Mesodermal cell (in vitro differentiated cells): ENCODE measurements around the gene RBP7.
A peak's percentile ranks its signal among the peaks of the same experiment; 100 is the strongest.

ENCODE experiments used
- H3K27ac ChIP-seq: 2 replicates; pipeline ENCODE4 v1.7.0; 2013; ENCODE audit warnings: mild to moderate bottlenecking, low read depth, low read length, moderate library complexity; ENCODE audit not compliant: severe bottlenecking
- H3K36me3 ChIP-seq: 2 replicates; pipeline ENCODE4 v1.7.1; 2013; ENCODE audit warnings: mild to moderate bottlenecking, low read length, moderate library complexity; ENCODE audit not compliant: control insufficient read depth, insufficient read depth
- H3K4me1 ChIP-seq: one replicate; pipeline ENCODE4 v1.7.1; 2013; ENCODE audit warnings: mild to moderate bottlenecking, low read length; ENCODE audit not compliant: insufficient read depth, control insufficient read depth, poor library complexity, severe bottlenecking
- H3K4me3 ChIP-seq: 2 replicates; pipeline ENCODE4 v1.7.0; 2013; ENCODE audit warnings: low read length, control low read depth, mild to moderate bottlenecking; ENCODE audit not compliant: insufficient read depth, poor library complexity, severe bottlenecking; ENCODE audit errors: extremely low read depth
- H3K9me3 ChIP-seq: 2 replicates; pipeline ENCODE4 v1.7.1; 2013; ENCODE audit warnings: mild to moderate bottlenecking, low read length, moderate library complexity; ENCODE audit not compliant: control insufficient read depth
- WGBS, 2 experiments: methylation state at CpG; one replicate each; pipeline ENCODE4 v1.1.5; 2013; ENCODE audit warnings: missing lambda C conversion rate in 2 of 2; ENCODE audit not compliant: insufficient coverage in 2 of 2; 5-methylcytosine and 5-hydroxymethylcytosine counted together

RBP7 gene

DNA sequence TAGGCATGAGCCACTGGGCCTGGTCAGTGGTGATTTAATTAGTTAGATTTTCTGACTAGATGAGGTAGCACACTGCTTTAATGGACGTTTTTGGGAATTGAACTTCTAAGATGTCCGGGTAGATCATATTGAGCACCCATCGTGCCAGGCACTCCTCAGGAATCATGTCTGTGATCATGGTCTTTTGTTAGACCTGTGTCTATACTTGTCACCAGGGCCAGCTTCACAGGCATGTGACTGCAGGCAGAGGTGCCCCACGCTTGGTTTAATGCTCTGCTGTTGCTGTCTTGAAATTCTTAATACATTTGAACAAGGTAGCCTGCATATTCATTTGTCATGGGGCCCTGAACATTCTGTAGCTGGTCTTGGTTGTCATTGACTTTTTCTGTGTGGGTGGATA is 55.3 kb downstream of the RBP7 start:
- no peak overlapping the region for H3K4me3 ChIP-seq
- WGBS, 2 experiments, result 87 to 88% methylated on average over 4 of the region's 4 CpGs
- peaks cover 27% of the 10 kb centered on the region for H3K36me3 ChIP-seq
- H3K9me3 ChIP-seq, result no peaks in the 10 kb centered on the region
- peaks cover 16% of the 10 kb centered on the region for H3K4me1 ChIP-seq
- no peak overlapping the region for H3K27ac ChIP-seq

DNA sequence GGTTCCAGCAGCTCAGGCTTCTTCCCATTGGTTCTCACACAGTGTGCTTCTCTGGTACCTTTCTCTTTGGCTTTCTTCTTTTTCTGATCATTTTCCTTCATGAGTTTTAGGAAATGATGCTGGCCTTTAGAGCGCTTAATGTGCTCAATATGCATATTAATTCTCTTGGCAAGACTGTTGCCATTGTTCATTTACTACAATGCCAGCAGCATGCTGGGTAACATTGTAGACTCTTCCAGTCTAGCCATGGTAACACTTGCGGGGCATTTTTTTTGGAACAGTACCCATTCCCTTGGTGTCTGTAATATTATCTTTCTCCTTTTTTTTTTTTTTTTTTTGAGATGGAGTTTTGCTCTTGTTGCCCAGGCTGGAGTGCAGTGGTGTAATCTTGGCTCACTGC is 57.4 kb downstream of the RBP7 start:
- WGBS, 2 experiments, result 91 to 100% methylated on average over 1 of the region's 2 CpGs
- H3K4me1 ChIP-seq, result peaks cover 23% of the 10 kb centered on the region
- H3K36me3 ChIP-seq, result peaks cover 23% of the 10 kb centered on the region
- H3K27ac ChIP-seq, result no peak overlapping the region
- no peak overlapping the region for H3K4me3 ChIP-seq
- H3K9me3 ChIP-seq, result no peaks in the 10 kb centered on the region

DNA sequence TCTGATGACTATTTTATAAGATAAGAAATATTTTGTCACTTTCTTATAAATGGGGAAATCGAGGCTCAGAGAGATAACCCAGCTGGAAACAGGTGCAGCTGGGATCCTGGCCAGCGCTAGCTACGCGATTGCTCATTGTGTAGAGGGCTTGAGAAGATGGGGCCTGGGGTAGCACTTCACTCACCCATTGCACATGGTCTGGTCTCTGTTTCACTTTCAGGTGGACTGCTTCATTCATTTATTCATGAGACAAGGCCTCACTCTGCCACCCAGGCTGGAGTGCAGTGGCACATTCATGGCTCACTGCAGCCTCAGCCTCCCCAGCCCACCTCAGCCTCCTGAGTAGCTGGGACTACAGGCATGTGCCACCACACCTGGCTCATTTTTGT is 59.6 kb downstream of the RBP7 start:
- no peaks in the 10 kb centered on the region for H3K9me3 ChIP-seq
- no peak overlapping the region for H3K4me3 ChIP-seq
- H3K36me3 ChIP-seq, result peaks cover 15% of the 10 kb centered on the region
- H3K27ac ChIP-seq, result no peak overlapping the region
- 90 to 100% methylated on average over 3 of the region's 4 CpGs for WGBS, 2 experiments
- peaks cover 23% of the 10 kb centered on the region for H3K4me1 ChIP-seq

DNA sequence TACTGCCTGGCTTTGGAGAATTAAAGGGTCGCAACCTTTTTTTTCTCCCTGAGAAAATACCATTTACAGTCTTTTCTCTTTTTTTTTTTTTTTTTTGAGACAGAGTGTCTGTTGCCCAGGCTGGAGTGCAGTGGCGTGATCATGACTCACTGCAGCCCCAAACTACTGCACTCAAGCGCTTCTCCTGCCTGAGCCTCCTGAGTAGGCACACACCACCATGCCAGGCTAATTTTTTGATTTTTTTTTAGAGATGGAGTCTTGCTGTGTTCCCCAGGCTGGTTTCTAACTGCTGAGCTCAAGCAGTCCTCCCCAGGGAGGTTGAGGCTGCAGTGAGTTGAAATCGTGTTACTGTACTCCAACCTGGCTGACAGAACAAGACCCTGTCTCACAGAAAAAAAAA is 60.3 kb downstream of the RBP7 start:
- 100% methylated on average over 1 of the region's 4 CpGs; no CpG with 5 or more reads in 1 of the 2 experiments for WGBS, 2 experiments
- Histone ChIP-seq H3K36me3 (peaks cover 11% of the 10 kb centered on the region), H3K4me3 (no peak overlapping the region), H3K4me1 (peaks cover 23% of the 10 kb centered on the region), H3K27ac (peak overlapping the region; percentile 23), H3K9me3 (no peaks in the 10 kb centered on the region)

DNA sequence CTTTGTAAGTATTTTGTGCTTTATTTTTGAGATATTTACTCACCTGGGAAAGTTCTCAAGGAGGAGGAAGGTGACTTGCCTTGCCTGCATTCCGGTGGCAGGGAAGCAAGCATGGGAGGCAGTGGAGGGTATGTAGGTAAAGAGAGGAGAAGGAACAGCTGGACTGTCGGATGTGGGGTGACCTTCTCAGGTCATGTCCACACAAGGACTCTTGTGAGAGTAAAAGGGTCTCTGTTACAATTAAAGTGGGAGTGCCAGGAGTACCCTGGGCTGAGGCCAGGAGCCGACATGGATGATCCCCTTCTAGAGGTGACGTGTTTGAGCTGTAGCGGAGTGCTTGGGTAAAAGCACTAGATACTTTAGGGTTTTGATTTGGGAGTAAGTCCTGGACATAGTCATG is 60.8 kb downstream of the RBP7 start:
- Histone ChIP-seq H3K36me3 (peaks cover 10% of the 10 kb centered on the region), H3K9me3 (no peaks in the 10 kb centered on the region), H3K27ac (peak overlapping the region; percentile 23), H3K4me1 (peaks cover 23% of the 10 kb centered on the region), H3K4me3 (no peak overlapping the region)
- WGBS, 2 experiments, result 94 to 96% methylated on average over 3 to 5 of the region's 5 CpGs

DNA sequence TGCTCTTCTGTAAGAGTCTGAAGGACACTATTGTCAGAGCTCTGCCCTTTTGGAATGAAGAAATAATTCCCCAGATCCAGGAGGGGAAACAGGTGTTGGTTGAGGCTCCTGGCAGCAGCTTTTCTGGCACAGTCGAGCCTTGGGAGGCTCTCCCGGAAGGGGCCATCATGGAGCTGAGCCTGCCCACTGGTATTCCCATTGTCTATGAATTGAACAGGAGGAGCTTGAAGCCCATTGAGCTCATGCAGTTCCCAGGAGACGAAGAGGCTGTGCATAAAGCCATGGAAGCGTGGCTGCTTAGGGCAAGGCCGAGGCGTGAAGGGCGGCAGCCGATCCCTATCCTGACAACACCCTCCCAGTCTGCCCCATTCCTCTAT is 62.3 kb downstream of the RBP7 start:
- WGBS, 2 experiments, result 94 to 96% methylated on average over 7 to 8 of the region's 8 CpGs
- Histone ChIP-seq H3K36me3 (peaks cover 10% of the 10 kb centered on the region), H3K4me3 (no peak overlapping the region), H3K27ac (no peak overlapping the region), H3K4me1 (peaks cover 27% of the 10 kb centered on the region), H3K9me3 (no peaks in the 10 kb centered on the region)

DNA sequence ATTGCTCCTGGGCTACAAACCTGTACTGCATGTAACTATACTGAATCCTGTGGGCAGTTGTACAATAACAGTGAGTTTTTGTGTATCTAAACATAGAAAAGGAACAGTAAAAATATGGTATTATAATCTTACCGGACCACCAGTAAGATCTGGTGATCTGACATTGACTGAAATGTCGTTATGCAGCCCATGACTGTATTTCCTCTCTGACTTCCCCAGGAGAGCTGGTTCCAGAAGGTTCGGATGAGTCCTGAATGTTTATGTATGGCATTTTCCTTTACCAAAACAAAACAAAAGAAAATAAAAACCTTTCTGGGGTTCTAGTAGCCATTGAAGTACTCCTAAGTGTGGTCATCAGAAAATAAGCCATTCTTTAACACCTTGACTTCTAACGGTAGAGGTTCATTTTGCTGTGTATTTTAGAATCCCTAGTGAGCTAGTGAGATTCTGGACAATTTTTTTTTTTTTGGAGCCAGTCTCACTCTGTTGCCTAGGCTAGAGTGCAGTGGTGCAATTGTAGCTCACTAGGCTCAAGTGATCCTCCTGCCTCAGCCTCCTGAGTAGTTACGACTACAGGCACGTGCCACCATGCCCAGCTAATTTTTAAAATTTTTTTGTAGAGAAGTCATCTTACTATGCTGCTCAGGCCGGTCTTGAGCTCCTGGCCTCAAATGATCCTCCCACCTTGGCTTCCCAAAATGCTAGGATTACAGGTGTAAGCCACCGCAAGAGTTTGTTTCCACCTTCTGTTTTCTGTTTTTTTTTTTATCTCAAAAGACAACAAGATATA is 63.5 kb downstream of the RBP7 start:
- Histone ChIP-seq H3K9me3 (no peaks in the 10 kb centered on the region), H3K36me3 (peaks cover 10% of the 10 kb centered on the region), H3K4me3 (no peak overlapping the region), H3K27ac (no peak overlapping the region), H3K4me1 (peaks cover 35% of the 10 kb centered on the region)
- 100% methylated on average over 4 to 5 of the region's 8 CpGs for WGBS, 2 experiments

DNA sequence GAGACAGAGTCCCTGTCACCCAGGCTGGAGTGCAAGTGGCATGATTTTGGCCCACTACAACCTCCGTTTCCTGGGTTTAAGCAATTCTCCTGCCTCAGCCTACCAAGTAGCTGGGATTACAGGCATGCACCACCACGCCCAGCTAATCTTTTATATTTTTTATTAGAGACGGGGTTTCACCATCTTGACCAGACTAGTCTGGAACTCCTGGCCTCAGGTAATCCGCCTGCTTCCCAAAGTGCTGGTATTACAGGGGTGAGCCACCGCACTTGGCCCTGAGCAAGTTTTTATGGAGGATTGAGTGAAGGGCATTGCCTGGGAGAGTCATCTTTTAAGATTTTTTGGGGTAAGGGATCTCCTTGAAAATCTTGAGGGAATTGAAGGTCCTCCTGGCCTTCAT is 64.2 kb downstream of the RBP7 start:
- Histone ChIP-seq H3K27ac (no peak overlapping the region), H3K36me3 (peaks cover 10% of the 10 kb centered on the region), H3K9me3 (no peaks in the 10 kb centered on the region), H3K4me3 (no peak overlapping the region), H3K4me1 (peaks cover 33% of the 10 kb centered on the region)
- WGBS, 2 experiments, result 98 to 100% methylated on average over 4 to 5 of the region's 5 CpGs

DNA sequence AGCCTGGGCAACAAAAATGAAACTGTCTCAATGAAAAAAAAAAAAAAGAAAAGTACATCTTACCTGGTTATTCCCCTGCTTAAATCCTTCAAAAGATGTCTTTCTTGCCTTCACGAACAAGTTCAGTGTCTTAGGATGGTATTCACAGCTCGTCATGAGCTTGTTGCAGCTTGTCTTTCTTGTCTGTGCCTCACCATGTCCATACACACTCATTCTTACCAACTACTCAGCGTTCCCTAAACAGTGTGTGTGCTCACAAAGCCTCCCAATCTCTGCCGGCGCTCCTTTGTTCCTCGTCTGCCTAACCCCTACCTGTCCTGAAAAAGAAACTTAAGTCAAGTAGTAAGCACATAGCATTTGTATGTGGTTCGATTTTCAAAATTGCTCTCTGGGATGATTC is 66.8 kb downstream of the RBP7 start:
- WGBS, 2 experiments, result 92 to 98% methylated on average over 5 to 6 of the region's 7 CpGs
- H3K36me3 ChIP-seq, result peaks cover 10% of the 10 kb centered on the region
- H3K9me3 ChIP-seq, result no peaks in the 10 kb centered on the region
- H3K4me3 ChIP-seq, result no peak overlapping the region
- H3K27ac ChIP-seq, result peak overlapping the region; percentile 25
- H3K4me1 ChIP-seq, result peaks cover 23% of the 10 kb centered on the region

DNA sequence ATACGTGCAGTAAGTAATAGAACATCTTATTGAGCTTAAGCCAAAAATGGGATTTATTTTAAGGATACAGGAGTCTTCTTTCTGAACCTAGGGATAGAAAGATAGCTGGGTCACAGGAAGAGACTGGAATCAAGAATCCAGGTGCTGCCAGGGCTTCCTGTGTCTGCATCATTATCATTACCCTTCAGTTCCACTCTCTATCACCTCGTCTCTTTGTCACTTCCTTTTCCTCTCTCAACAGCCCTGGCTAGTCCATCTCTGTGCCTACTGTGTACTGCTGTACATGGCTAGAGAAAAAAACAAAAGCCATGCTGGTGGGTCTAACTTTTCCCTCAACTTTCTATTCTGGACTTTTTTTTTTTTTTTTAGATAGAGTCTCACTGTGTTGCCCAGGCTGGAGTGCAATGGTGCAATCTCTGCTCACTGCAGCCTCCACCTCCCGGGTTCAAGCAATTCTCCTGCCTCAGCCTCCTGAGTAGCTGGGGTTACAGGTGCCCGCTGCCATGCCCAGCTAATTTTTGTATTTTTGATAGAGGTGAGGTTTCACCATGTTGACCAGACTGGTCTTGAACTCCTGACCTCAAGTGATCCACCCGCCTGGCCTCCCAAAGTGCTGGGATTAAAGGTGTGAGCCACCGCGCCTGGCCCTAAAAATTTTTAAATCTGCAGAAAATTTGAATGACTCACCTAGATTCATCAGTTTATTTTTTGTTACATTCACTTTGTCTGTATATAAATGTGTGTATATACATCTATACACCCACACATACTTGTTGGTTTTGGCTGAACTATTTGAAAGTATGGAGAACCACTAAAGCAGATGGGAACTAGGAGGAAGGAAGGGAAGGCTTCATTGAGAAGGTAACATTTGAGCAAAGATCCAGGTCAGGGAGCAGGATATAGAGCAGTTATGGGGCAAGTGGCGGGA is 67.7 kb downstream of the RBP7 start:
- H3K4me1 ChIP-seq, result peaks cover 23% of the 10 kb centered on the region
- H3K4me3 ChIP-seq, result no peak overlapping the region
- H3K36me3 ChIP-seq, result peaks cover 4% of the 10 kb centered on the region
- H3K27ac ChIP-seq, result no peak overlapping the region
- no peaks in the 10 kb centered on the region for H3K9me3 ChIP-seq
- 96 to 99% methylated on average over 6 to 7 of the region's 8 CpGs for WGBS, 2 experiments

DNA sequence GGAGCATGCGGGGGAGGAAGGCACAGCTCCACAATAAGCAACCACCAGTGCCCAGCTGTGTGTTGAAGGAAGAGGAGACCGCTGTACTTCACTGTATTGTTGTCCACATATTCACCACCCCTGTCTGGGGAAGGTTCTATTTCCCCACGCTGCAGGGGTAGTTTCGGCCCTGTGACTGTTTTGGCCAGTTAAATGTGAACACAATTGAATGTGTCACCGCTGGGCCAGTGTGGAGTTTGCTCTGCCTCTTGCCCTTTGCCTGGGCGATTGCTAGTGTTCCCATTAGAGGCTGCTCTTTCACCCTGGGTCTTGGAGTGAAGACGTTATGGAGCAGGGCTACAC is 68.3 kb downstream of the RBP7 start:
- no peak overlapping the region for H3K4me3 ChIP-seq
- H3K36me3 ChIP-seq, result peaks cover 6% of the 10 kb centered on the region
- H3K27ac ChIP-seq, result no peak overlapping the region
- peaks cover 23% of the 10 kb centered on the region for H3K4me1 ChIP-seq
- WGBS, 2 experiments, result 69 to 75% methylated on average over 2 to 5 of the region's 7 CpGs
- no peaks in the 10 kb centered on the region for H3K9me3 ChIP-seq
